K562 (cell line): Measurements from ENCODE around the gene MGRN1. TPM values are rescaled to one million over a fixed set of nuclear protein-coding genes. Genes with fewer than 3 reads are reported as not detected.

Experiments used
- ASH1L ChIP-seq: fragments of 450-650 bp; IDR thresholded peaks from 2 replicates; pipeline ENCODE4 v1.6.1; 2018; ENCODE audit warnings: borderline replicate concordance, mild to moderate bottlenecking, low read depth; ENCODE audit not compliant: partially characterized antibody
- BCOR ChIP-seq: fragments of 450-650 bp; IDR thresholded peaks from 2 replicates; pipeline ENCODE4 v1.6.1; 2016
- CSDE1 ChIP-seq, 2 experiments: fragments of 450-650 bp; IDR thresholded peaks; 2 replicates each; pipeline ENCODE4 v1.6.1; 2016; ENCODE audit warnings: mild to moderate bottlenecking in 1 of 2
- DEAF1 ChIP-seq: fragments of 450-650 bp; formaldehyde crosslinking; IDR thresholded peaks from 2 replicates; pipeline ENCODE4 v1.4.0; 2020; ENCODE audit warnings: mild to moderate bottlenecking, moderate library complexity
- DLX4 ChIP-seq: fragments of 250-450 bp; sonication (Bioruptor Pico); IDR thresholded peaks from 2 replicates; pipeline ENCODE4 v1.6.1; 2021; ENCODE audit warnings: mild to moderate bottlenecking
- FOXA3 ChIP-seq, 2 experiments: fragments of 450-650 bp in 1 of 2; sonication (generic) in 1 of 2; formaldehyde crosslinking; IDR thresholded peaks in 1 of 2; conservative IDR thresholded peaks in 1 of 2; 2 replicates each; pipeline versions ENCODE4 v1.4.0 to v1.8.0; 2020 to 2022; ENCODE audit warnings: mild to moderate bottlenecking in 2 of 2, missing genetic modification reagents in 1 of 2
- HNRNPL ChIP-seq: fragments of 200-400 bp; formaldehyde crosslinking; IDR thresholded peaks from 2 replicates; pipeline ENCODE4 v1.6.1; 2017; ENCODE audit warnings: low read depth, mild to moderate bottlenecking, low read length
- HSF4 ChIP-seq: fragments of 250-450 bp; sonication (Bioruptor Pico); IDR thresholded peaks from 2 replicates; pipeline ENCODE4 v2.1.2; 2022; ENCODE audit warnings: mild to moderate bottlenecking, moderate library complexity, borderline replicate concordance
- MAX ChIP-seq: sonication (generic); formaldehyde crosslinking; IDR thresholded peaks from 2 replicates; pipeline ENCODE4 v1.9.0; 2022; ENCODE audit warnings: mild to moderate bottlenecking, missing genetic modification reagents
- MTF1 ChIP-seq: fragments of 250-450 bp; sonication (Bioruptor Pico); IDR thresholded peaks from 2 replicates; pipeline ENCODE4 v1.9.0; 2021; ENCODE audit warnings: moderate library complexity, mild to moderate bottlenecking, inconsistent platforms, borderline replicate concordance
- NFE2 ChIP-seq: IDR thresholded peaks from 2 replicates; pipeline ENCODE4 v1.6.1; 2014; ENCODE audit warnings: antibody characterized with exemption, low read depth
- PTRF ChIP-seq: fragments of 450-650 bp; IDR thresholded peaks from 2 replicates; pipeline ENCODE4 v1.6.1; 2016; ENCODE audit warnings: mild to moderate bottlenecking, missing genetic modification characterization, missing compliant biosample characterization
- RAD21 ChIP-seq, 2 experiments: fragments of 250-450 bp in 1 of 2; fragments of 450-650 bp in 1 of 2; sonication (Bioruptor Pico) in 1 of 2; formaldehyde crosslinking in 1 of 2; IDR thresholded peaks in 1 of 2; conservative IDR thresholded peaks in 1 of 2; 2 replicates each; pipeline versions ENCODE4 v1.4.0 to v1.8.0; 2020 to 2022; ENCODE audit warnings: mild to moderate bottlenecking in 2 of 2, moderate library complexity in 1 of 2
- RBFOX2 ChIP-seq: fragments of 200-400 bp; formaldehyde crosslinking; IDR thresholded peaks from 2 replicates; pipeline ENCODE4 v1.6.1; 2017; ENCODE audit warnings: low read depth, mild to moderate bottlenecking, low read length, moderate library complexity
- SAFB2 ChIP-seq: fragments of 200-400 bp; formaldehyde crosslinking; IDR thresholded peaks from 2 replicates; pipeline ENCODE4 v1.6.1; 2018; ENCODE audit warnings: borderline replicate concordance, low read length, low read depth, moderate library complexity; ENCODE audit not compliant: severe bottlenecking
- SETDB1 ChIP-seq: IDR thresholded peaks from one replicate; pipeline ENCODE4 v1.6.1; 2012; ENCODE audit warnings: low read length, control low read depth, inconsistent platforms
- SMAD1 ChIP-seq: fragments of 150-350 bp; IDR thresholded peaks from 2 replicates; pipeline ENCODE4 v1.6.1; 2014; ENCODE audit warnings: low read length, low read depth; ENCODE audit not compliant: partially characterized antibody
- SREBF2 ChIP-seq: sonication (generic); formaldehyde crosslinking; IDR thresholded peaks from 2 replicates; pipeline ENCODE4 v1.4.0; 2020; ENCODE audit warnings: mild to moderate bottlenecking, missing genetic modification reagents
- TAL1 ChIP-seq: fragments of 450-650 bp; IDR thresholded peaks from 2 replicates; pipeline ENCODE4 v1.6.1; 2016; ENCODE audit warnings: mild to moderate bottlenecking
- TCF7 ChIP-seq: sonication (generic); IDR thresholded peaks from 2 replicates; pipeline ENCODE4 v1.6.1; 2016; ENCODE audit warnings: antibody characterized with exemption, borderline replicate concordance
- THAP12 ChIP-seq: fragments of 250-450 bp; sonication (Bioruptor Pico); IDR thresholded peaks from 2 replicates; pipeline ENCODE4 v1.9.0; 2021; ENCODE audit warnings: mild to moderate bottlenecking, inconsistent platforms
- ZNF12 ChIP-seq: sonication (generic); formaldehyde crosslinking; IDR thresholded peaks from 2 replicates; pipeline ENCODE4 v1.4.0; 2020; ENCODE audit warnings: mild to moderate bottlenecking, missing genetic modification reagents
- ZNF143 ChIP-seq: sonication (generic); formaldehyde crosslinking; IDR thresholded peaks from 2 replicates; pipeline ENCODE4 v1.9.0; 2022; ENCODE audit warnings: mild to moderate bottlenecking, missing genetic modification reagents
- ZNF224 ChIP-seq: sonication (generic); formaldehyde crosslinking; IDR thresholded peaks from 2 replicates; pipeline ENCODE4 v1.8.0; 2022; ENCODE audit warnings: mild to moderate bottlenecking, missing genetic modification reagents
- ZNF695 ChIP-seq: fragments of 450-650 bp; formaldehyde crosslinking; IDR thresholded peaks from 2 replicates; pipeline ENCODE4 v1.4.0; 2020; ENCODE audit warnings: mild to moderate bottlenecking, moderate library complexity
- polyA plus RNA-seq, 8 experiments: library from polyadenylated mRNA; depleted of rRNA in 4 of 8; stranded (reverse) in 5 of 8; unstranded in 3 of 8; fragments of >200 nt; fragmentation: Nextera tagmentation in 2 of 8; fragmentation: Illumina TruSeq in 1 of 8; extraction: Ambion mirVana in 2 of 8; extraction: Trizol in 1 of 8; gene quantifications; 2 replicates each; pipeline versions ENCODE4 v1.2.1 to v1.2.3, GENCODE V29; 2011 to 2014; ENCODE audit warnings: inconsistent platforms in 1 of 8, missing spikeins in 1 of 8
- total RNA-seq, 7 experiments: library from RNA; depleted of rRNA in 6 of 7; stranded (reverse); fragments of >200 nt in 6 of 7; fragmentation: Illumina TruSeq in 2 of 7; extraction: Trizol in 2 of 7; gene quantifications; 2 replicates each; pipeline versions ENCODE4 v1.2.1 to v1.2.3, GENCODE V29; 2011 to 2021; ENCODE audit warnings: low replicate concordance in 1 of 7

The MGRN1 gene
- total and polyA plus RNA-seq, 9 of the 15 experiments (the other 6 are each of a cell fraction or from before 2014, with no cell fraction given), result 0.15 to 37.9 (median 6.0) TPM

GRCh38 chr16:4734063-4734729 lies 109.6 kb downstream of the MGRN1 start, which contains the start of the genes ANKS3 and DNAAF8 (continued):
- peak; percentile 72 for TF ChIP-seq MAX (CRISPR knock-in tag)
- TF ChIP-seq BCOR, result no peak
- no peak for TF ChIP-seq DEAF1 (CRISPR knock-in tag)
- TF ChIP-seq SAFB2, result no peak
- TF ChIP-seq FOXA3 (CRISPR knock-in tag; conservative IDR thresholded peaks at IDR 0.05 in 1 of 2, IDR thresholded peaks at IDR 0.05 in 1 of 2), result no peak
- no peak for TF ChIP-seq ZNF695 (CRISPR knock-in tag)
- TF ChIP-seq TCF7, result no peak
- no peak for TF ChIP-seq ZNF224 (CRISPR knock-in tag)
- no peak for TF ChIP-seq HSF4 (CRISPR knock-in tag)
- TF ChIP-seq RBFOX2, result peak; percentile 68
- TF ChIP-seq ZNF12 (CRISPR knock-in tag), result no peak
- TF ChIP-seq TAL1, result no peak
- no peak for TF ChIP-seq MTF1 (CRISPR knock-in tag)
- peak; percentile 56 for TF ChIP-seq THAP12 (CRISPR knock-in tag)
- no peak for TF ChIP-seq PTRF (tag)
- no peak for TF ChIP-seq SMAD1
- no peak for TF ChIP-seq DLX4 (CRISPR knock-in tag)
- peak; percentile 76 for TF ChIP-seq ASH1L
- peak; percentile 85 for TF ChIP-seq ZNF143 (CRISPR knock-in tag)
- no peak for TF ChIP-seq CSDE1 (IDR thresholded peaks at IDR 0.05)
- no peak for TF ChIP-seq NFE2
- no peak for TF ChIP-seq HNRNPL
- no peak for TF ChIP-seq SREBF2
- TF ChIP-seq RAD21 (CRISPR knock-in tag; conservative IDR thresholded peaks at IDR 0.05 in 1 of 2, IDR thresholded peaks at IDR 0.05 in 1 of 2), result no peak
- TF ChIP-seq SETDB1, result no peak
